ENCODE data around the gene CLDN19.
"Not testable (repeated sequence)": the region's sequence is repeated elsewhere in the genome, so short reads cannot be mapped to it uniquely, and the experiment has no call there.

Gene CLDN19

GRCh38 chr1:42737986-42738677 is 1.9 kb downstream of the CLDN19 start:
- Mint-ChIP-seq H3K36me3 (no peaks in the 10 kb centered on the region), H3K4me3 (no peak overlapping the region), H3K27me3 (no peaks in the 10 kb centered on the region), H3K9me3 (no peaks in the 10 kb centered on the region), H3K27ac (peak overlapping the region; percentile 8), H3K4me1 (peaks cover 10% of the 10 kb centered on the region)
- no peak for DNase-seq (ENCODE audit: low spot score in 2 of 2)
- no peak for ATAC-seq (ENCODE audit: low read depth)

DNA sequence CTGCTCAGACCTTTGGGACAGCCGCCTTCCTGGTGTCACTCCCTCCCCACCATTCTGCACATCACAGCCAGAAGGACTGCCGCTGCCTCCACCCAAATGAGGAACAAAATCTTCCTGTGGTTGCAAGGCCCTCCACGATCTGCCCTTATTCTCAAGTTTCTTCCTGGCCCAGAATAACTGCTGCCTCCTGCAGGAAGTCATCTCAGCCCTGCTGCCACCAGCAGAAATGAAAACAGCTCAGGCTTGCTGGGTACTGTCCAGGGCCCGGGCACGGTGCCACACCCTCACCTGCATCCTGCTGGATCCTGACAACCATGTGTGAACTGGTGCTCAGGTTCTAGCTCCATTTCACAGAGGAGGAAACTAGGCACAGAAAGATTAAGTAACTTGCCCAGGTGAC is 2.8 kb downstream of the CLDN19 start:
- DNase-seq (ENCODE audit: low spot score in 2 of 2) (no peak), ATAC-seq (ENCODE audit: low read depth) (peak; percentile 65)
- H3K4me3 Mint-ChIP-seq: peak overlapping the region; percentile 1
- H3K9me3 Mint-ChIP-seq: no peaks in the 10 kb centered on the region
- no peaks in the 10 kb centered on the region for H3K36me3 Mint-ChIP-seq
- H3K4me1 Mint-ChIP-seq: peaks cover 11% of the 10 kb centered on the region
- H3K27ac Mint-ChIP-seq: peak overlapping the region; percentile 8
- no peaks in the 10 kb centered on the region for H3K27me3 Mint-ChIP-seq

- DNase-seq (ENCODE audit: low spot score in 2 of 2) (no peak), ATAC-seq (ENCODE audit: low read depth) (no peak)
- H3K4me3 Mint-ChIP-seq: no peak overlapping the region
- H3K36me3 Mint-ChIP-seq: no peaks in the 10 kb centered on the region
- H3K27me3 Mint-ChIP-seq: no peaks in the 10 kb centered on the region
- no peak overlapping the region for H3K27ac Mint-ChIP-seq
- no peaks in the 10 kb centered on the region for H3K9me3 Mint-ChIP-seq
- peaks cover 13% of the 10 kb centered on the region for H3K4me1 Mint-ChIP-seq
Observed at GRCh38 chr1:42736571-42737200, 3.4 kb downstream of the CLDN19 start.

DNA sequence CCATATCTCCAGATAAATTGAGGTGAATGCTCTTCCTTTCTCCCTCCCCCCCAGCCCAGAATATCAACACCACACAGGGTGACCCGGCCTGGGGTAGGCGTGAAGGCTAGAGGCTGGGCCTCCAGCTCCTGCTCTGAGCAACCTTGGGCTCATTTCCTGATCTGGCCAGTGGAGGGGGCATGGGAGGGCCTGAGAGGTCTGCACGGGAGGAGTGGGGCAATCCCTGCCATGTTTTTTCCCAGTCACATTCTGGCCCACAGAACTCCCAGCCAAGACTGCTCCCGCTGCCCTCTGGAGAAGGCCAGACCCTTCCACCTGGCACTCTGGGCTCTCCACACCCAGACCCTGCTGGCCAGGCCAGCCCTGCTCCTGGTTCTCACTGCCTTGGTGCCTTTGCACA is 3.9 kb downstream of the CLDN19 start:
- Mint-ChIP-seq H3K4me1 (peaks cover 16% of the 10 kb centered on the region), H3K27ac (no peak overlapping the region), H3K9me3 (no peaks in the 10 kb centered on the region)

DNA sequence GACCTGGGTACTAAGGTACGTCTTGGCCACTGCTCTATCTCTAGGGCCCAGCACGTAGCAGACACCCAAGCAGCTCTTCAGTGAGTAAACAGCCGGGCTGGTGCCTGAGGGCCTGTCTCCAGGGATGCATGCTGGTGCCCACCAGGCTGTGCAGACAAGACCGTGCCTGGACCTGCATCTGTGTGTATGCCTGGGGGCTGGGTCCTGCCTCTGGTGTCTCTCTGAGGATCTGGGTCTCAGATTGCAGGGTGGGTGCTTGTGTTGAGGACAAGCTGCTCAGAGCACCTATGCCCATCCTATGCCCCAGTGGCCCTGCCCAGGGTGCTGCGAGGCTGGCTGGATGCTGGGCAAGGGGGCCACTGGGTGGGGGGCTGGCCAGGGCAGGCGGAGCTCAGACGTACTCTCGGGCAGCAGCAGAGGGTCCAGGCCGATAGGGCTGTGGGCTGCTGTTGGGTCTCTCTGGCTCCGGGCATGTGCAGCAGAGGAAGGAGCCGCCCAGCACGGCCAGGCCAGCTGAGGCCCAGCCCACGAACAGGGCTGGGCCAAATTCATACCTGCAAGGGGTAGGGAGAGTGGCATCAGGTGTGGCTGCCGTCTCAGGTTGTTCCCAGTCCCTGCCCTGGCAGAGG is 4.4 kb downstream of the CLDN19 start:
- no peaks in the 10 kb centered on the region for H3K9me3 Mint-ChIP-seq
- H3K27ac Mint-ChIP-seq: no peak overlapping the region
- H3K4me1 Mint-ChIP-seq: peaks cover 16% of the 10 kb centered on the region
- ATAC-seq (ENCODE audit: low read depth) (no peak), DNase-seq (ENCODE audit: low spot score in 2 of 2) (no peak)
- no peak overlapping the region for H3K4me3 Mint-ChIP-seq
- no peaks in the 10 kb centered on the region for H3K27me3 Mint-ChIP-seq
- H3K36me3 Mint-ChIP-seq: no peaks in the 10 kb centered on the region

More for the DNA sequence above, 3.9 kb downstream of the CLDN19 start:
- no peak overlapping the region for H3K4me3 Mint-ChIP-seq
- no peak for ATAC-seq (ENCODE audit: low read depth)
- no peaks in the 10 kb centered on the region for H3K27me3 Mint-ChIP-seq
- DNase-seq (ENCODE audit: low spot score in 2 of 2): no peak
- H3K36me3 Mint-ChIP-seq: no peaks in the 10 kb centered on the region

GRCh38 chr1:42735056-42735455 is 5.0 kb downstream of the CLDN19 start:
- peaks cover 16% of the 10 kb centered on the region for H3K4me1 Mint-ChIP-seq
- no peak overlapping the region for H3K27ac Mint-ChIP-seq
- no peaks in the 10 kb centered on the region for H3K27me3 Mint-ChIP-seq
- H3K9me3 Mint-ChIP-seq: no peaks in the 10 kb centered on the region
- H3K4me3 Mint-ChIP-seq: no peak overlapping the region
- DNase-seq (ENCODE audit: low spot score in 2 of 2) (no peak), ATAC-seq (ENCODE audit: low read depth) (no peak)
- no peaks in the 10 kb centered on the region for H3K36me3 Mint-ChIP-seq

- no peak overlapping the region for H3K27ac Mint-ChIP-seq
- no peaks in the 10 kb centered on the region for H3K27me3 Mint-ChIP-seq
- ATAC-seq (ENCODE audit: low read depth): no peak
- peaks cover 16% of the 10 kb centered on the region for H3K4me1 Mint-ChIP-seq
- H3K4me3 Mint-ChIP-seq: no peak overlapping the region
- no peak for DNase-seq (ENCODE audit: low spot score in 2 of 2)
- no peaks in the 10 kb centered on the region for H3K36me3 Mint-ChIP-seq
- H3K9me3 Mint-ChIP-seq: no peaks in the 10 kb centered on the region
Observed at GRCh38 chr1:42734201-42735035, 5.6 kb downstream of the CLDN19 start.

DNA sequence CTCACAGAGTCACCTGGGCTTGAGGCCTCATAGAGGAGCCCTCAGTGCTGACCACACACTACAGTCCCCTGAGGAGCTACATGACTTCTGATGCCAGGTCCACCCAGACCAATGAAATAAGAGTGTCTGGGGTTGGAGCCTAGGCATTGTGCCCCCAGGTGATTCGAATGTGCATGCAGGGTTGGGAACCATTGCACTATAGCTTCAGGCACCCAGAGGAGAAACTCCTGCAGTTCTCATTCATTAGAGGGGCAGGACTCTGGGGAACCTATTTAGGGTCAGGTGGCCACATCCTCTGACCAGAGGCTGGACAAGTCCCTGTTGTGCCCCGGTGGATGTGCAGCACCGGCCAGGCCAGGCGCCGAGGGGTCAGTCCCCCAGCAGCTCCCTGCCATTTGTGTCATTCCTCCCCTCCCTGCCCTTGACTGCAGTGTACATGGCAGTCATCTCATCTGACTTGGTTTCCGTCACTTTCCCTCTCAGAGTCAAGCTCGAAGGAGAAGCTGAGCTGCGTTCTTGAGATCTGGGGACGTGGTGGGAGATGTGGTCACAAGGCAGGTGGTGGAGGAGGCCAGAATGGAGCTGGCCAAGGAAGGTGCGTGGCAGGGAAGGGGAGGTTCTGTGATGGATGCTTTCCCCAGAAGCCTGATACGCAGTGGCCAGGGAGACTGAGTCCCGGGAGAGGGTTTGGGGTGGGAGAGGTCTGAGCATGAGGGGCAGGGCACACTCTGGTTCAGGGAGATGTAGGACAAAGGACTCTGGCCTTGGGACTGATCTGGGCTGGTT is 6.4 kb downstream of the CLDN19 start:
- H3K27ac Mint-ChIP-seq: no peak overlapping the region
- H3K4me1 Mint-ChIP-seq: peaks cover 16% of the 10 kb centered on the region
- no peaks in the 10 kb centered on the region for H3K27me3 Mint-ChIP-seq
- no peaks in the 10 kb centered on the region for H3K9me3 Mint-ChIP-seq
- no peak overlapping the region for H3K4me3 Mint-ChIP-seq
- no peaks in the 10 kb centered on the region for H3K36me3 Mint-ChIP-seq
- no peak for ATAC-seq (ENCODE audit: low read depth)
- no peak for DNase-seq (ENCODE audit: low spot score in 2 of 2)

- Mint-ChIP-seq H3K9me3 (no peaks in the 10 kb centered on the region), H3K4me1 (peaks cover 14% of the 10 kb centered on the region), H3K4me3 (no peak overlapping the region), H3K27ac (no peak overlapping the region), H3K27me3 (no peaks in the 10 kb centered on the region), H3K36me3 (no peaks in the 10 kb centered on the region)
- DNase-seq (ENCODE audit: low spot score in 2 of 2): no peak
- no peak for ATAC-seq (ENCODE audit: low read depth)
Observed at GRCh38 chr1:42732126-42732680, 7.8 kb downstream of the CLDN19 start.

DNA sequence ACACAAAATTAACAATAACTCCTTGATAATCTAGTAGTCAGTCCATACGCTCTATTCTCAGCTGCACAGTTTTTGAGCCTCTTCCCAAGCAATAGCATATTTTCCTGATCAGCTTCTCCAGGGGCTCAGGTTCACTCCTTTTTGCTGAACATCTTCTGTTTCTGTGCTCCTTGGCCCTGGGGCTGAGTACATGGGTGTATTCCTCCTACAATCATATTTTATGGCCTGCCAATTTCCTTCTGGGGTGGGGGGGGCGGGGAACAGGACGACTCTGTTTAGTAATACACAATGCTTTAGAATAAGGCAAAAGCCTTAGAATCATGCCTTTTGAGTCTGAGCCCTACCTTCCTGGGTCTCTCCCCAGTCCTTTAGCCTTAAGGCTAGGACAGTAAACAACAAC is 8.5 kb downstream of the CLDN19 start:
- DNase-seq (ENCODE audit: low spot score in 2 of 2): no peak
- no peaks in the 10 kb centered on the region for H3K9me3 Mint-ChIP-seq
- H3K27me3 Mint-ChIP-seq: no peaks in the 10 kb centered on the region
- no peak overlapping the region for H3K4me3 Mint-ChIP-seq
- no peaks in the 10 kb centered on the region for H3K36me3 Mint-ChIP-seq
- peaks cover 9% of the 10 kb centered on the region for H3K4me1 Mint-ChIP-seq
- H3K27ac Mint-ChIP-seq: no peak overlapping the region
- ATAC-seq (ENCODE audit: low read depth): no peak

GRCh38 chr1:42730988-42731387 is 9.0 kb downstream of the CLDN19 start:
- DNase-seq (ENCODE audit: low spot score in 2 of 2) (no peak), ATAC-seq (ENCODE audit: low read depth) (peak; percentile 67)
- Mint-ChIP-seq H3K9me3 (no peaks in the 10 kb centered on the region), H3K4me3 (no peak overlapping the region), H3K27ac (no peak overlapping the region), H3K36me3 (no peaks in the 10 kb centered on the region), H3K27me3 (no peaks in the 10 kb centered on the region), H3K4me1 (peaks cover 6% of the 10 kb centered on the region)

- Mint-ChIP-seq H3K27ac (no peak overlapping the region), H3K27me3 (no peaks in the 10 kb centered on the region), H3K4me1 (peaks cover 6% of the 10 kb centered on the region), H3K36me3 (no peaks in the 10 kb centered on the region), H3K9me3 (no peaks in the 10 kb centered on the region), H3K4me3 (no peak overlapping the region)
- DNase-seq (ENCODE audit: low spot score in 2 of 2): no peak
- no peak for ATAC-seq (ENCODE audit: low read depth)
Observed at GRCh38 chr1:42730002-42730401, 10.0 kb downstream of the CLDN19 start.

DNA sequence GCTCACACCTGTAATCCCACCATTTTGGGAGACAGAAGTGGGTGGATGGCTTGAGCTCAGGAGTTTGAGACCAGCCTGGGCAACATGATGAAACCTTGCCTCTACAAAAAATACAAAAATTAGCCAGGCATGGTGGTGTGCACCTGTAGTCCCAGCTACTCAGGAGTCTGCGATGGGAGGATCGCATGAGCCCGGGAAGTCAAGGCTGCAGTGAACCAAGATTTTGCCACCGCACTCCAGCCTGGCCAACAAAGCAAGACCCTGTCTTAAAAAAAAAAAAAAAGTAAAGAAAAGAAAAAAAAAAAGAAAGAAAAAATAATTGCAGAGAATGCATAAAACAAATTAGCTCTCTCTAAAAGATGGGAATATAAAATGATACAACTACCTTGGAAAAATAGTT is 14.2 kb downstream of the CLDN19 start:
- not testable (repeated sequence) for H3K27me3 Mint-ChIP-seq; H3K4me1 Mint-ChIP-seq; ATAC-seq (ENCODE audit: low read depth); H3K4me3 Mint-ChIP-seq; H3K9me3 Mint-ChIP-seq; H3K36me3 Mint-ChIP-seq; DNase-seq (ENCODE audit: low spot score in 2 of 2); H3K27ac Mint-ChIP-seq

Data from memory B cell (primary cell).